ENCODE data around the gene MAGI1.

MAGI1 gene

DNA sequence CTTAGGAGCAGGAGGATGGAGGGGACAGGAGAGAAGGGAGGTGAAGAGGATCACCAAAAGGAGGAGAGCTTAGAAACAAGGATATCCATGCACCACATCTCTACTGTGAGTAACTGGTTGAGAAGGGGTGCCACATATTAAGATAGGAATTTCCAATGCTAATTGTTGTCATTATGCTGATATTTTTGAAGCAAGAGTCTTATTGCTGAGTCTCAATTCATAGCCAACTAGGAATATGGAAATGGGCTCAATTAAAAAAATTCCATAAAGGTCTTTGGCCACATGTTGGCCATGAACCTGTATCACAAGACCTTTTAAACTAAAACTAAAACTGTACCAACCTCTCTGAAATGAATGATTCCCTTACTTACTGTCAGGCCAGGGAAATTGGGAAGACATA lies 642.6 kb downstream of the MAGI1 start:
- CTCF ChIA-PET, result no interaction called here
- H3K4me1 Mint-ChIP-seq, result no peaks in the 10 kb centered on the region

DNA sequence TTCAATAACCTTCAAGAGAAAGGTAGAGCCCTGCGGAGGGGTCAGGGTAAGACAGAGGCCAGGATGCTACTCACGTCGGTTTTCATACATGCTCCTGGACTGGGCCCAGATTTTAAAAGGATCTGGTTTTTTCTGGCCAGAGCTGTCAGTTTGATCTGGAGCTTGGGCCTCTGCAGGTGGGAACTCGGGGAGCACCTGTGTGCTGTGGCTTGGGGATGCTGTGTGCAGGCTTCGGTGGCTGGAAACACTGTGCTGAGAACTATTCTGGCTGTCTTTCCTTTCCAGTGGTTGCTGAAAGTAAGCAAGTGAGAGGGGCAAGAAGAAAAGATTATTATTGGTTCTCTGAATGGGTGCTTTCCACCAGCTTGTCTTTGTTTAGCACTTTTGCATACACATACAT lies 647.6 kb downstream of the MAGI1 start:
- H3K9me3 Mint-ChIP-seq, result peaks cover 5% of the 10 kb centered on the region
- H3K4me1 Mint-ChIP-seq, result no peaks in the 10 kb centered on the region
- DNase-seq, result no peak
- no peak overlapping the region for H3K27ac Mint-ChIP-seq
- H3K27me3 Mint-ChIP-seq, result no peaks in the 10 kb centered on the region
- no peaks in the 10 kb centered on the region for H3K36me3 Mint-ChIP-seq
- H3K4me3 Mint-ChIP-seq, result no peak overlapping the region
- CTCF ChIA-PET, result no interaction called here

More for the DNA sequence above, 642.6 kb downstream of the MAGI1 start:
- Mint-ChIP-seq H3K27ac (no peak overlapping the region), H3K36me3 (no peaks in the 10 kb centered on the region), H3K27me3 (no peaks in the 10 kb centered on the region), H3K4me3 (no peak overlapping the region), H3K9me3 (peaks cover 2% of the 10 kb centered on the region)
- DNase-seq, result no peak

DNA sequence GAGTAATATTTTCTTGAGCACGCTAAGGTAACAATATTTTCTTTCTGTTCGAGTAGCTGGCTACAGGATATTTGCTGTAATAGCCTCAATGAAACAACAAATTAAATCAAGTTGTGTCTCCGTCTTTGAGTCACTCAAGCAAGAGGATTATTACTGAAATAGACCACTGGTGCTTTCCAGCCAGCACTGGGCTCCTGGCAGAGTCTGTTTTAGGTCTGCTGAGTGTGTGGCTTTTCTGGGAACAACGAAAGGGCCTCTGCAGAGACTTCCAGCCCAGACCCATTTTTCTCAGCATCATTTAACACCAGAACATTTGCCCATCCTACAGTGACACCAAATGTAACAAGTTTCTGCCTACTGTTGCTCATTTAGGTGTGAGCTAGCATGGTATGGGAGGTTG lies 652.9 kb downstream of the MAGI1 start:
- no peak overlapping the region for H3K27ac Mint-ChIP-seq
- H3K9me3 Mint-ChIP-seq, result peaks cover 3% of the 10 kb centered on the region
- H3K36me3 Mint-ChIP-seq, result no peaks in the 10 kb centered on the region
- no peaks in the 10 kb centered on the region for H3K4me1 Mint-ChIP-seq
- no peak for DNase-seq
- CTCF ChIA-PET, result interaction anchor here (1.0 kb wide), 1 partner anchor 26 kb away, joined by 3 read pairs; no protein-coding TSS in a partner anchor
- H3K4me3 Mint-ChIP-seq, result no peak overlapping the region
- no peaks in the 10 kb centered on the region for H3K27me3 Mint-ChIP-seq

DNA sequence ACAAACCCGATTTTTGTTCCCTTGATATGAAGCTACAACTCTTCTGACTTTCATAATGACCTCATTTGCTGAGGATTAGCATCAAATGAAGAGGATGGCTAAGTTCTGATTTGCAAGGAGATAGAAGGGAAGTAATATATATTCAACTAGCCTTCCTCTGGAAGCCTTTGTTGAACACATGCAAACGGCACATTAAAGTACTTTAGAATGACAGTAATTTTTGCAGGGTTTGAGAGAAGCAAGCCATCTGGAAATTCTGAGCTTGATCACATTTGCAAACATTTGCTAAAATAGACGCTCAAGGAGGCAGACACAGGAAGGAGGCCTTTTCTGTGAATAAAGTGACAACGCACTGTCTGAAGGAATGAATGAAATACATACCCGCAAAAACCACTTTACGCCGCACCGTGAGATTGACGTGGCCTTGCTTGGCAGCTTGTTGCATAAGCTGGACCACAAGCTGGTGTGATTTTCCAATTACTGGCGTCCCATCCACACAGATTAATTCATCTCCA lies 657.2 kb downstream of the MAGI1 start:
- H3K4me1 Mint-ChIP-seq, result no peaks in the 10 kb centered on the region
- no peaks in the 10 kb centered on the region for H3K36me3 Mint-ChIP-seq
- no peak overlapping the region for H3K4me3 Mint-ChIP-seq
- H3K9me3 Mint-ChIP-seq, result no peaks in the 10 kb centered on the region
- CTCF ChIA-PET, result interaction anchor here (0.6 kb wide), 1 partner anchor 186 kb away, joined by 4 read pairs; no protein-coding TSS in a partner anchor
- no peak overlapping the region for H3K27ac Mint-ChIP-seq
- no peak for DNase-seq
- H3K27me3 Mint-ChIP-seq, result no peaks in the 10 kb centered on the region

DNA sequence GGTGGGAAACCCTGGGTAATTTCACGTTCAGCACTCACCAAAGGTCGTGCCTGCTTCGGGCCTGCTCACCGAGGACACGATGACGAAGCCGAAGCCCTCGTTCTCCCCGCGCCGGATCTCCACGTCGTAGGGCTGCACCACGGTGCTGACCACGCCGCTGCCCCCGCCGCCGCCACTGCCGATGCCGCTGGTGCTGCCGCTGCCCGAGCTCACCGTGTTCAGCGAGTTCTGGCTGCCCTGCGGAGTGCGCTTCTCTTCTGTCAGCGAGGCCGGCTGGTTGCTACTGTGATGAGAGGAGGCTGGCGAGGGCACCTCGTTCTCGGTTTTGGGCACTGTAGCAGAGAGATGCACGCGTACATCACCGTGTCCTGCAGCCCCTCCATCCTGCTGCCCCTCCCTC lies 659.5 kb downstream of the MAGI1 start:
- CTCF ChIA-PET, result no interaction called here
- H3K4me1 Mint-ChIP-seq, result no peaks in the 10 kb centered on the region

DNA sequence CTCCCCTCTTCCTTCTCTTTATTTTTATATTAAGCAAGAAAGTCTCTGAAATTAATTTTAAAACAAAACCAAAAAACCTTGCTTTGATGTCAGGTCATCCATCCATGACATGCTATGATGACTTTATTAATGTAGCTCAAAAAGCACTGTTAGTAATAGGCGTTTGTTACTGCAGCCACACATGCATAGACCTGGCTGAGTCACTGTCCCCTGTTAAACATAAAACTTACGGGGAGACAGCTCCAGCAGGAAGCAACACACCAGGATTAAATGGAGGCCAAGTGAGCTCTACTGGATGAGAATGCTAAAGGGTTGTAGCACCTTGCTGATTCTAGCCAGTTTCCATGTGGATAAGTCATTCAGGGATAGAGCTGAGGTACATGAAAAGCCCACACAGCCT lies 661.1 kb downstream of the MAGI1 start:
- Mint-ChIP-seq H3K4me3 (no peak overlapping the region), H3K27ac (no peak overlapping the region), H3K36me3 (no peaks in the 10 kb centered on the region), H3K27me3 (no peaks in the 10 kb centered on the region), H3K9me3 (peaks cover 2% of the 10 kb centered on the region), H3K4me1 (no peaks in the 10 kb centered on the region)
- CTCF ChIA-PET, result no interaction called here
- DNase-seq, result no peak

More for the DNA sequence above, 659.5 kb downstream of the MAGI1 start:
- H3K36me3 Mint-ChIP-seq, result no peaks in the 10 kb centered on the region
- H3K9me3 Mint-ChIP-seq, result no peaks in the 10 kb centered on the region
- H3K27me3 Mint-ChIP-seq, result no peaks in the 10 kb centered on the region
- H3K27ac Mint-ChIP-seq, result no peak overlapping the region
- H3K4me3 Mint-ChIP-seq, result no peak overlapping the region
- no peak for DNase-seq

DNA sequence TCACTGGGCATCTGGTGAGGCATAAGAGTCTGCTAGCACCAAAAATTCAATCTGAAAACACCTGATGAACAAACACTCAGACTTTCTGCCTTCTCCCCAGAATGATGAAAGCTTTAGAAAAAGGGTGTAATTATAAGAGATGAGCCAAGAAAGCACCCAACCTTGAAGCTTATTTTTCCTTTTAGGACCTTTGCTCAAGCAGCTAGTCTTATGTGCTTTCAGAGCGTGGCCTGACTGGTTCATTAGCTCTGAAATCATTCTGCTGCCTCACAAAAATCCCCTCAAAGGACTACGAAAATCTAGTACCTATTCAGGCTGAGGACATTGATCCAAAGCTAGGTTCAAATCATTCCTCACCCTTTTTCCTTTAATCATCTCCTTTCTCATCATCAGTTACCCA lies 662.3 kb downstream of the MAGI1 start:
- H3K4me1 Mint-ChIP-seq, result no peaks in the 10 kb centered on the region
- no peak overlapping the region for H3K27ac Mint-ChIP-seq
- CTCF ChIA-PET, result no interaction called here
- no peak for DNase-seq
- H3K36me3 Mint-ChIP-seq, result no peaks in the 10 kb centered on the region
- H3K9me3 Mint-ChIP-seq, result peaks cover 2% of the 10 kb centered on the region
- no peaks in the 10 kb centered on the region for H3K27me3 Mint-ChIP-seq
- H3K4me3 Mint-ChIP-seq, result no peak overlapping the region

DNA sequence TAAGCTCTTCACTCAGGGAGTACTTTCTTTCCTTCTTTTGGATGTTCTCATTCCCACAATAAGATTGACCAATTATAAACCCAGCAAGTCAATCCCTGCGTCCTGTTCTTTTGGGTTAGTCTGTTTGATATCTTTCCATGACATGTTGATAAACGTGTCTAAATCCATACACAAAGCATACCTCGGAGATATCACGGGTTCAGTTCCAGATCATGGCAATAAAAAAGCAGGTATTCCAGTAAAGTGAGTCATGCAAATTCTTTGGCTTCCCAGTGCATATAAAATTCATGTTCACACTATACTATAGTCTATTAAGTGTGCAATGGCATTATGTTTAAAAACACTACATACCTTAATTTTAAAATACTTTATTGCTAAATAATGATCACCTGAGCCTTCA lies 667.7 kb downstream of the MAGI1 start:
- Mint-ChIP-seq H3K4me3 (no peak overlapping the region), H3K36me3 (no peaks in the 10 kb centered on the region), H3K4me1 (no peaks in the 10 kb centered on the region), H3K27me3 (no peaks in the 10 kb centered on the region), H3K9me3 (peaks cover 9% of the 10 kb centered on the region), H3K27ac (no peak overlapping the region)
- CTCF ChIA-PET, result no interaction called here
- no peak for DNase-seq

DNA sequence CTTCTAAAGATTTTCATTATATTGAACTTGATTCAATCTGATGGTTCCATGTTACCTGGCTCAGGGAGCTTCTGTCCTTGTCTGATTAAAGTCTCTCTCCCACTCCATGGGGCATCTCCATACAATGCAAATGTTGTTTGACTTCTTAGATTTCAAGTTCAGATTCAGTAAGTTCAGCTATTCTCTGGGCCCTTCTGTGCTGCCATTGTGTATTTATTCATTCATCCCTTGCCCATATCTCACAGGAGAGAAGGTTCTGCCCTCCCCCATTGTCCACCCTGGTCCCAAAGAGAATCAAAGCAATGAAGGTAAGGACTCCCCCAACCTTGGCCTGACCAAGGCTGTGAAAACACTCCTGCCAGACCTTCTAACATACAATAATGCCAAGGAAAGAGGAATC lies 669.9 kb downstream of the MAGI1 start:
- Mint-ChIP-seq H3K36me3 (no peaks in the 10 kb centered on the region), H3K27me3 (no peaks in the 10 kb centered on the region), H3K27ac (no peak overlapping the region), H3K4me1 (no peaks in the 10 kb centered on the region), H3K9me3 (peaks cover 9% of the 10 kb centered on the region), H3K4me3 (no peak overlapping the region)
- no peak for DNase-seq
- CTCF ChIA-PET, result no interaction called here

DNA sequence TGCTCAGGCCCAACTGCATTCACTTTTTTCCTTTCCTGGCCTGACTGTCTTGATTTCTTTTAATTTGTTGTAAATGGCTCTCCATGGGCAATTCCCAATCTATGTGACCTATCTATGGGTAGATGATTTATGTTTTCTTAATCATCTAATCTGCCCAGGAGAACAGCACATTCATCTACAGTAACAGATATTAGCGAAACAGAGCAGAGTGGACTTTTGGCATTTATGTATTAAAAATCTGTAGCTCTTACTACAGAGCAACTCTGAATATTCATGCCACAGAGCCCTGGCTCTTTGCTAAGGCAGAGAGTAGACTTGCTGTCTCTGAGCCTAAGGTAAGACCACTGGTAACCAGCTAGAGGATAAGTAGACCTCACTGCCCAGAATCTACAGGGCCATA lies 676.0 kb downstream of the MAGI1 start:
- Mint-ChIP-seq H3K27ac (no peak overlapping the region), H3K4me3 (no peak overlapping the region), H3K27me3 (no peaks in the 10 kb centered on the region), H3K4me1 (no peaks in the 10 kb centered on the region), H3K36me3 (no peaks in the 10 kb centered on the region), H3K9me3 (no peaks in the 10 kb centered on the region)
- CTCF ChIA-PET, result no interaction called here
- no peak for DNase-seq

DNA sequence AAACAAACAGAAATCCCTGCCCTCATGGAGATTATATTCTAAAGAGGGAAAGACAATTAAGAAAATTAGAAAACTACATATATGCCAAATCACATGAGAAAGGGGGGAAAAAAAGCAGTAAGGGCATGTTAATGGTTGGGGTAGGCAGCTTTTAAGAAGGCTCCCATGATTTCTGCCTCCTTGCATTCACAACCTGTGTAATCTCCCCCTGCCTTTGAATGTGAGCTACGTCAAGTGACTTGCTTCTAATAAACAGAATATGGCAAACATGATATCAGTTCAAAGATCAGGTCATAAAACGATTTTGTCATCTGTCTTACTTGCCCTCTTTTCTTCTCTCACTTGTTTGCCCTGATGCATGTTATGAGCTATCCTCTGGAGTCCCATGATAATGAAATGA lies 677.3 kb downstream of the MAGI1 start:
- Mint-ChIP-seq H3K27ac (no peak overlapping the region), H3K4me3 (no peak overlapping the region), H3K4me1 (no peaks in the 10 kb centered on the region), H3K27me3 (peaks cover 8% of the 10 kb centered on the region), H3K9me3 (no peaks in the 10 kb centered on the region), H3K36me3 (no peaks in the 10 kb centered on the region)
- CTCF ChIA-PET, result no interaction called here
- DNase-seq, result no peak

DNA sequence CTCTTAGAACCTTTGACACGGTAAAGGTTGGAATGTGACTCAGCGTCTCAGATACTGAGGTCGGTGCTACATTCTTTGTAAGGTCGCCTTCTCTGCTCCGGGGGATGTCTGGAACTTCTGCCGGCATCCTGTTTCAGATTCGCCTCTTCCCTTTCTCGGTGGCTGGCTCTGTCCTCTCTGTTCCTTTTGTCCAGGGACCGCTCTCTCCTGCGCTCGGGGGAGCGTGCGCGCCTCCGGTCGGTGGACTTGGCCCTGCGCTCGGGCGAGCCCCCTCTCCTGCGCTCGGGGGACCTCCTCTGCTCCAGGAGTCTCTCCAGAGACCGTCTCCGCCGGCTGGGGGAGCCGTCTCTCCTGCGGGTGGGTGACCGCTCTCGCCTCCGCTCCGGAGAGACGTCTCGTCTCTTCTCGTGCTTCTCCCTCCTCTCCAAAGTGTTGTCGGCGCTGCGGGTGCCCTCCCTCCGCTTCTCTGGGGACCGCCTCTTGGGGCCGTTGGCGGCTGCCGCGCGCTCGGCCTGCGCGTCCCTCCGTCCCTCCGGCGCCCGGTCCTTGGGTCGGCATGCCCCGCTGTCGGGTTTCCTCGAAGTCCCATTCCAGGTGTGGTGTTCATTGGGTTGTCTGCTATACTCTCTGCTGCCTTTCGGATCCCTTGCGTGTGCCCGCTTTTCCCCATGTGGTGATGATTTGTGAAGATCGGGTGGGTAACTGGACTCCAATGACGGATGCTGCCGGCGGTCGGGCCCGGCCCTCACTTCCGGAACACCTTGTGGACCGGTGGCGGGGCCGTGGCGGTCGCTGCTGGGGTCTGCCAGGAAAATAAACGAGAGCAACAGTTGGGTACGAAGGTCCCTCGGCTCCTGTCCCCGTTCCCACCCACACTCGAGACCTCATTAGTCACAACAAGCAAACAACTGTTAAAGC lies 682.1 kb downstream of the MAGI1 start:
- Mint-ChIP-seq H3K27me3 (peaks cover 12% of the 10 kb centered on the region), H3K4me1 (no peaks in the 10 kb centered on the region)
- CTCF ChIA-PET, result no interaction called here

DNA sequence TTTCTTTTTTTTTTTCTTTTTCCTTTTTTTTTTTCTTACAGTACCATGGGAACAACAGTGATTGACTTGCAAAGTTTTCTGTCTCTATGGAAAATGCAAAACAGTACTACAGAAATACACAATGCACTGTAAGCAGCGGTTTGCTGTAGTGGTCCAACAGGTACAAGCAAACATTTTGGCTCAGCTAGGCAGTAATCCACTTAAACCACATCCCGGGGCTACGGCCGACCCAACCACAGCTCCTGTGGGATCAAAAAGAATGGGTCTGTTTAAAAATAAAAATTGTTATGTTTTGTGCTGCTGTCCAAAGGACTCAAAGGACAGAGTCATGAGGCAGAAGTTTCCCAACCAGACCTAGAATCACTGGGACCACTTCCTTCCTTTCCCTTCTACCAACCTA lies 683.8 kb downstream of the MAGI1 start:
- H3K27ac Mint-ChIP-seq, result no peak overlapping the region
- no peaks in the 10 kb centered on the region for H3K4me1 Mint-ChIP-seq
- DNase-seq, result no peak
- H3K4me3 Mint-ChIP-seq, result no peak overlapping the region
- no peaks in the 10 kb centered on the region for H3K9me3 Mint-ChIP-seq
- CTCF ChIA-PET, result no interaction called here
- H3K27me3 Mint-ChIP-seq, result peaks cover 12% of the 10 kb centered on the region
- H3K36me3 Mint-ChIP-seq, result no peaks in the 10 kb centered on the region

More for the DNA sequence above, 682.1 kb downstream of the MAGI1 start:
- H3K9me3 Mint-ChIP-seq, result no peaks in the 10 kb centered on the region
- H3K4me3 Mint-ChIP-seq, result no peak overlapping the region
- no peak overlapping the region for H3K27ac Mint-ChIP-seq
- no peak for DNase-seq
- H3K36me3 Mint-ChIP-seq, result no peaks in the 10 kb centered on the region

DNA sequence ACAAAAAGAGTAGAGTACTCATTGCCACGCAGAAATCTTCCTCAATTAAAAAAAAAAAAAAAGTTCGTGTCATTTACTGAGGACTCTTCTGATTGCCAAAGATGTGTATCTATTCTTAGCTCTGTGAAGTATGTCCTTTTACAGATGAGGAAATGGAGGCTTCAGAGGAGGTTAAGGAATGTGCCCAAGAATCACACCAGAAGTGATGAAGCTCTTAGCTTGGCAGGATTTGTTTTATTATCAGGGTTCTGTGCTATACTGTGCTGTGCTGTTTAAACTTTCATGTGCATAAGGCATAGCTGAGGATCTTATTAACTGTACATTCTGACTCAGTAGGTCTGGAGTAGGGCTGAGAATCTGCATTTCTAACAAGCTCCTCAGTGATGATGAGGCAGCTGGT lies 685.8 kb downstream of the MAGI1 start:
- no peak overlapping the region for H3K4me3 Mint-ChIP-seq
- CTCF ChIA-PET, result interaction anchor here (0.6 kb wide), 1 partner anchor 12 kb away, joined by 3 read pairs; no protein-coding TSS in a partner anchor

DNA sequence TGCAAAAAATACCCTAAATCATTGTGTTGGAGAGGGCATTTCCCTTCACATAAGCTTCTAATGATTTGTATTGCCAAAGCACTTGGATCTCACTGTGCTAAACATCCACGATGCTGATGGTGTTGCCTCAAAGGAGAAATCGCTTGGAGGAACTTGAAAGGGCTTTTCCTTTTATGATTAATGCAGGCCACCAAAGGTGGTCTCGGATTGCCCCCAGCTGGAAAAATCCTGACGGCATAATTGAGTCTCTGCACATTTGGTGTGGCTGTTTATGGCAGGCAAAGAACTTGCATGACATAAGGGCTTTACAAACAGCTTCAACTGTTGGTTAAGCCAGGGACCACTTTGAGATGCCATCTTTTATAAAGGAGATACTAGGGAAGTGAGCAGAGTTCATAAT lies 687.0 kb downstream of the MAGI1 start:
- Mint-ChIP-seq H3K9me3 (no peaks in the 10 kb centered on the region), H3K36me3 (no peaks in the 10 kb centered on the region), H3K4me3 (no peak overlapping the region), H3K27me3 (peaks cover 7% of the 10 kb centered on the region), H3K27ac (no peak overlapping the region), H3K4me1 (no peaks in the 10 kb centered on the region)
- CTCF ChIA-PET, result no interaction called here
- no peak for DNase-seq

More for the DNA sequence above, 685.8 kb downstream of the MAGI1 start:
- Mint-ChIP-seq H3K27ac (no peak overlapping the region), H3K4me1 (no peaks in the 10 kb centered on the region), H3K9me3 (no peaks in the 10 kb centered on the region), H3K36me3 (no peaks in the 10 kb centered on the region), H3K27me3 (peaks cover 12% of the 10 kb centered on the region)
- no peak for DNase-seq
